Heart left ventricle (tissue), 16 donors: ENCODE data around the gene FBXO33. TPM values are rescaled to one million over a fixed set of nuclear protein-coding genes. Genes with fewer than 3 reads are reported as not detected.
A peak's percentile ranks its signal among the peaks of the same experiment; 100 is the strongest.

Source experiments
- ATAC-seq, 4 donors: fragments of 200-7000 bp; cut with Tn5 transposase; one replicate each; pipeline ENCODE4 v1.9.1; 2020 to 2022; ENCODE audit warnings: moderate library complexity in 4 of 4, mild to moderate bottlenecking in 3 of 4, moderate number of reproducible peaks in 1 of 4
- DNase-seq, 5 donors: peaks; one replicate each; pipeline ENCODE4 v3.0.0-alpha.2; 2020
- H3K27ac ChIP-seq, 12 donors: fragments of 200-600 bp; sonication (generic) in 4 of 12; one replicate each; pipeline versions ENCODE4 v1.5.0 to v1.8.0; 2016 to 2022; ENCODE audit warnings: mild to moderate bottlenecking in 2 of 12
- H3K27me3 ChIP-seq, 9 donors: fragments of 200-600 bp; sonication (generic) in 2 of 9; one replicate each; pipeline versions ENCODE4 v1.5.1 to v1.8.0; 2016 to 2022; ENCODE audit warnings: mild to moderate bottlenecking in 3 of 9
- H3K36me3 ChIP-seq, 9 donors: fragments of 200-600 bp; sonication (generic) in 2 of 9; one replicate each; pipeline versions ENCODE4 v1.5.0 to v1.8.0; 2018 to 2022; ENCODE audit warnings: mild to moderate bottlenecking in 2 of 9
- H3K4me1 ChIP-seq, 12 donors: fragments of 200-600 bp; sonication (generic) in 4 of 12; one replicate each; pipeline versions ENCODE4 v1.5.0 to v1.8.0; 2016 to 2022; ENCODE audit warnings: mild to moderate bottlenecking in 3 of 12
- H3K4me3 ChIP-seq, 12 donors: fragments of 200-600 bp; sonication (generic) in 4 of 12; one replicate each; pipeline versions ENCODE4 v1.5.0 to v1.8.0; 2017 to 2022; ENCODE audit warnings: mild to moderate bottlenecking in 9 of 12, moderate library complexity in 4 of 12
- H3K9me3 ChIP-seq, 12 donors: fragments of 200-600 bp; sonication (generic) in 4 of 12; one replicate each; pipeline versions ENCODE4 v1.5.0 to v1.8.0; 2016 to 2022; ENCODE audit warnings: mild to moderate bottlenecking in 1 of 12
- CTCF ChIP-seq, 12 donors: fragments of 200-600 bp; sonication (generic) in 4 of 12; IDR thresholded peaks; one replicate each; pipeline versions ENCODE4 v1.5.0 to v1.8.0; 2018 to 2022; ENCODE audit warnings: antibody characterized with exemption in 12 of 12, mild to moderate bottlenecking in 5 of 12
- POLR2A ChIP-seq, 2 donors: fragments of 450-650 bp; IDR thresholded peaks; one replicate each; pipeline ENCODE4 v1.6.1; 2017; ENCODE audit warnings: antibody characterized with exemption in 2 of 2, mild to moderate bottlenecking in 2 of 2, moderate library complexity in 2 of 2
- WGBS, 4 donors: extraction: QIAGEN DNeasy Blood & Tissue Kit in 2 of 4; methylation state at CpG; one replicate each; pipeline versions ENCODE4 v1.1.5 to v1.1.7; 2013 to 2018; 5-methylcytosine and 5-hydroxymethylcytosine counted together
- intact Hi-C, 10 donors: fragments of 100-400 bp; cut with DNase I; formaldehyde crosslinking; loops; one replicate each; pipeline versions ENCODE4 v1.11.1 to v1.14.2; 2022
- polyA plus RNA-seq, 2 donors: library from polyadenylated mRNA; stranded (reverse); fragments of 200-250 nt; gene quantifications; one replicate each; pipeline ENCODE4 v1.2.3, GENCODE V29; 2013
- total RNA-seq, 9 donors: library from RNA; depleted of rRNA in 2 of 9; stranded (reverse); fragments of >200 nt in 2 of 9; fragmentation: NEBNext Ultra II Directional in 3 of 9; extraction: Animal tissue kit (Norgen Biotek cat#: 25700) in 3 of 9; gene quantifications; one replicate each; pipeline versions ENCODE4 v1.1.0 to v1.2.4, GENCODE V29; 2016 to 2023
- donor health status: ischemic (EF 13 %, LVEDD 7.1; RV severe dilation, severe dysfunction).
- donor health status: healthy with polysubstance abuse.
- donor health status: DM: no; HTN: yes; CAD: no.
- donor health status: DM: no; HTN: no; CAD: no.
- donor health status: ischemic (EF 25% LVEDD 6.9; RV normal size, moderate dysfunction).
- donor health status: ischemic (EF 25% LVEDD 5.7; RV mildly dilated, moderate dysfunction).
- donor health status: healthy.
- donor health status: DM: yes; HTN: yes; CAD: no.
- donor health status: ischemic (EF 35%, LVEDD 5.7; RV mildly dilated, moderate dysfunction).
- donor health status: nonischemic (EF 11% LVEDD 7.7; RV severe dilation, severe dysfunction).
- donor health status: DM: yes; HTN: yes; CAD: no.
- donor health status: PGD.
- donor health status: ischemic (EF 29% LVEDD 5.4; RV normal size, mild dysfunction).
- donor health status: nonischemic (EF 23%, LVEDD 6.1; RV moderate dilation, normal function).

FBXO33 gene
- total and polyA plus RNA-seq, 11 donors: 2.5 to 8.4 (median 5.8) TPM

- no peak for DNase-seq
- no peak overlapping the region for H3K27ac ChIP-seq
- no peak overlapping the region for H3K4me3 ChIP-seq
- no peaks in the 10 kb centered on the region for H3K36me3 ChIP-seq
- no peak for ATAC-seq
- H3K27me3 ChIP-seq: no peaks in the 10 kb centered on the region
- 83 to 96% (median 90%) methylated on average over 4 to 5 of the region's 5 CpGs for WGBS, 4 donors
- H3K4me1 ChIP-seq: no peaks in the 10 kb centered on the region
- H3K9me3 ChIP-seq: peaks cover 0 to 6% (median 0%) of the 10 kb centered on the region in 12 donors
- intact Hi-C loops: no loop called here
- TF ChIP-seq POLR2A (IDR thresholded peaks at IDR 0.05) (no peak), CTCF (IDR thresholded peaks at IDR 0.05) (no peak)
Observed at GRCh38 chr14:39440975-39441374, 8.7 kb upstream of the FBXO33 start.

- intact Hi-C loops: loop anchor here in 3 of 10 donors (10.0 kb wide), 2 partner anchors 160 to 260 kb away; partner anchors contain the start of genes PNN (in 2 of the 3) and TRAPPC6B (in 2 of the 3)
- H3K4me3 ChIP-seq: no peak overlapping the region
- DNase-seq: no peak
- no peaks in the 10 kb centered on the region for H3K9me3 ChIP-seq
- no peak overlapping the region for H3K27ac ChIP-seq
- H3K27me3 ChIP-seq: no peaks in the 10 kb centered on the region
- H3K4me1 ChIP-seq: peaks cover 0 to 15% (median 9%) of the 10 kb centered on the region in 12 donors
- WGBS, 4 donors: 85 to 94% (median 93%) methylated on average over 6 of the region's 6 CpGs
- no peak for TF ChIP-seq CTCF (IDR thresholded peaks at IDR 0.05)
- ATAC-seq: no peak
- no peaks in the 10 kb centered on the region for H3K36me3 ChIP-seq
Observed at GRCh38 chr14:39435241-39435640, 3.0 kb upstream of the FBXO33 start.

- no peaks in the 10 kb centered on the region for H3K9me3 ChIP-seq
- TF ChIP-seq POLR2A (IDR thresholded peaks at IDR 0.05) (no peak), CTCF (IDR thresholded peaks at IDR 0.05) (no peak)
- WGBS, 4 donors: 53 to 63% (median 60%) methylated on average over 2 of the region's 2 CpGs
- intact Hi-C loops: loop anchor here in 7 of 10 donors (5.0 to 10.0 kb wide), 6 partner anchors 160 to 332 kb away; partner anchors contain the start of genes TRAPPC6B (in 4 of the 7), PNN (in 3 of the 7) and SEC23A (in 1 of the 7)
- no peak for DNase-seq
- H3K27me3 ChIP-seq: no peaks in the 10 kb centered on the region
- peaks cover 0 to 23% (median 17%) of the 10 kb centered on the region in 12 donors for H3K4me1 ChIP-seq
- H3K36me3 ChIP-seq: no peaks in the 10 kb centered on the region
- no peak overlapping the region for H3K27ac ChIP-seq
- no peak overlapping the region for H3K4me3 ChIP-seq
- no peak for ATAC-seq
Observed at GRCh38 chr14:39434401-39434800, 2.2 kb upstream of the FBXO33 start.

GRCh38 chr14:39433452-39433813, 1.2 kb upstream of the FBXO33 start:
- intact Hi-C loops: loop anchor here in 7 of 10 donors (2.0 to 10.0 kb wide), 9 partner anchors 159 to 331 kb away; partner anchors contain the start of genes TRAPPC6B (in 5 of the 7), PNN (in 3 of the 7) and SEC23A (in 2 of the 7)

More at GRCh38 chr14:39433452-39433813, 1.2 kb upstream of the FBXO33 start:
- WGBS, 4 donors: 15 to 27% (median 25%) methylated on average over 8 of the region's 8 CpGs
- peak overlapping the region; percentile 60 to 100 (median 98) for H3K27ac ChIP-seq
- H3K27me3 ChIP-seq: no peaks in the 10 kb centered on the region
- H3K4me1 ChIP-seq: peaks cover 0 to 33% (median 26%) of the 10 kb centered on the region in 12 donors
- no peaks in the 10 kb centered on the region for H3K36me3 ChIP-seq
- DNase-seq (no peak), ATAC-seq (no peak)
- TF ChIP-seq CTCF (IDR thresholded peaks at IDR 0.05) (no peak), POLR2A (IDR thresholded peaks at IDR 0.05) (no peak)
- H3K4me3 ChIP-seq: peak overlapping the region; percentile 49 to 97 (median 90)
- no peaks in the 10 kb centered on the region for H3K9me3 ChIP-seq
